ENCODE data around the gene ALOXE3. TPM values are rescaled to one million over a fixed set of nuclear protein-coding genes. Genes with fewer than 3 reads are reported as not detected.

The ALOXE3 gene
- total RNA-seq, 1 experiment from 2014 or later = 0.13 TPM

- H3K4me3 Mint-ChIP-seq = peak overlapping the region; percentile 86 to 95
- Histone ChIP-seq H2BK120ac (ENCODE audit: low read depth, low read length, poor library complexity, severe bottlenecking) (peak overlapping the region; percentile 62), H3K4me2 (ENCODE audit: insufficient read depth, insufficient read length, low read length) (peak overlapping the region; percentile 51), H3K23ac (ENCODE audit: insufficient read length, low read depth, low read length) (peak overlapping the region; percentile 57), H3K4me1 (ENCODE audit: insufficient read depth, low read length) (peaks cover 3% of the 10 kb centered on the region; the same call in 1 of the 2 replicates), H3K14ac (ENCODE audit: insufficient read depth, low read length) (peak overlapping the region; percentile 93), H3K79me2 (ENCODE audit: insufficient read depth, low read length) (no peaks in the 10 kb centered on the region), H4K5ac (ENCODE audit: insufficient read length, low read depth, low read length) (peak overlapping the region; percentile 93), H4K91ac (ENCODE audit: insufficient read length, low read depth, low read length) (no peak overlapping the region), H2BK15ac (ENCODE audit: low read depth, low read length) (no peak overlapping the region), H3K23me2 (ENCODE audit: insufficient read length, low read depth, low read length, poor library complexity, severe bottlenecking) (peaks cover 13% of the 10 kb centered on the region), H4K8ac (replicated peaks; ENCODE audit: insufficient read length, low read depth, low read length) (no peak overlapping the region), H3K4ac (ENCODE audit: low read depth, low read length) (peak overlapping the region; percentile 20; the same call in 1 of the 2 replicates), H3T11ph (ENCODE audit: low read length) (no peak overlapping the region), H3K27ac (ENCODE audit: insufficient read length, low read depth, low read length) (peak overlapping the region; percentile 62), H3K18ac (ENCODE audit: insufficient read length, low read depth, low read length) (peak overlapping the region; percentile 97), H2BK12ac (ENCODE audit: insufficient read length, low read depth, low read length) (peak overlapping the region; percentile 83), H4K20me1 (ENCODE audit: control insufficient read depth, insufficient read depth, insufficient read length) (no peaks in the 10 kb centered on the region), H3K9me3 (ENCODE audit: control insufficient read depth, low read depth, low read length) (no peaks in the 10 kb centered on the region), H3K27me3 (ENCODE audit: insufficient read depth, low read length) (no peaks in the 10 kb centered on the region), H3K56ac (ENCODE audit: insufficient read length, low read depth, low read length) (no peak overlapping the region), H2AK5ac (ENCODE audit: insufficient read length, low read length) (no peak overlapping the region), H2AFZ (ENCODE audit: low read length) (no peak overlapping the region), H2BK5ac (ENCODE audit: insufficient read length, low read length) (peak overlapping the region; percentile 79), H3K9ac (ENCODE audit: extremely low read depth, insufficient read length, low read length) (peak overlapping the region; percentile 89), H3K79me1 (ENCODE audit: insufficient read depth, low read depth, low read length, poor library complexity, severe bottlenecking) (no peaks in the 10 kb centered on the region), H2BK20ac (ENCODE audit: low read depth, low read length, poor library complexity, severe bottlenecking) (no peak overlapping the region)
- DNase-seq = peak; percentile 95
- H3K36me3 Mint-ChIP-seq (ENCODE audit: insufficient read depth in 1 of 3, low read depth in 3 of 3) = peaks cover 10 to 26% (median 22%) of the 10 kb centered on the region in 3 experiments
- no peak for TF ChIP-seq CTCF (conservative IDR thresholded peaks at IDR 0.05)
- no peaks in the 10 kb centered on the region for H3K9me3 Mint-ChIP-seq
- H3K4me1 Mint-ChIP-seq = peaks cover 38 to 44% of the 10 kb centered on the region in 2 experiments
- peak overlapping the region; percentile 98 to 100 (median 99) for H3K27ac Mint-ChIP-seq
- no peaks in the 10 kb centered on the region for H3K27me3 Mint-ChIP-seq (ENCODE audit: low read depth)
- no CpG with 5 or more reads among the region's 55 CpGs for WGBS (ENCODE audit: extremely low coverage, insufficient read length, low lambda C conversion rate)
These were observed 45.0 kb upstream of the ALOXE3 start for GRCh38 chr17:8162997-8163977.

Data from H9 (cell line).